H9 (cell line): ENCODE measurements around the gene TENT5A. TPM values are rescaled to one million over a fixed set of nuclear protein-coding genes. Genes with fewer than 3 reads are reported as not detected.

ENCODE experiments used
- DNase-seq: peaks from one replicate; pipeline ENCODE4 v3.0.0-alpha.2; 2017
- H2AFZ ChIP-seq: one replicate; pipeline ENCODE4 v1.6.1; 2013; ENCODE audit warnings: mild to moderate bottlenecking, low read length, control low read depth, moderate library complexity
- H2AK5ac ChIP-seq: 2 replicates; pipeline ENCODE4 v1.6.1; 2013; ENCODE audit warnings: low read length, control low read depth, mixed read lengths; ENCODE audit not compliant: insufficient read length
- H2BK120ac ChIP-seq: one replicate; pipeline ENCODE4 v1.6.1; 2013; ENCODE audit warnings: low read depth, mild to moderate bottlenecking, low read length, control low read depth, inconsistent platforms; ENCODE audit not compliant: poor library complexity, severe bottlenecking
- H2BK12ac ChIP-seq: 2 replicates; pipeline ENCODE4 v1.6.1; 2013; ENCODE audit warnings: low read length, control low read depth, mixed read lengths, low read depth; ENCODE audit not compliant: insufficient read length
- H2BK15ac ChIP-seq: 2 replicates; pipeline ENCODE4 v1.6.1; 2013; ENCODE audit warnings: low read depth, low read length, control low read depth
- H2BK20ac ChIP-seq: one replicate; pipeline ENCODE4 v1.6.1; 2013; ENCODE audit warnings: low read depth, mild to moderate bottlenecking, low read length, control low read depth, inconsistent platforms; ENCODE audit not compliant: poor library complexity, severe bottlenecking
- H2BK5ac ChIP-seq: 2 replicates; pipeline ENCODE4 v1.6.1; 2013; ENCODE audit warnings: low read length, control low read depth, mixed read lengths; ENCODE audit not compliant: insufficient read length
- H3K14ac ChIP-seq: 2 replicates; pipeline ENCODE4 v1.6.1; 2013; ENCODE audit warnings: low read length, control low read depth; ENCODE audit not compliant: insufficient read depth
- H3K18ac ChIP-seq: 2 replicates; pipeline ENCODE4 v1.6.1; 2013; ENCODE audit warnings: low read depth, mild to moderate bottlenecking, mixed read lengths, low read length, control low read depth; ENCODE audit not compliant: insufficient read length
- H3K23ac ChIP-seq: 2 replicates; pipeline ENCODE4 v1.6.1; 2013; ENCODE audit warnings: low read length, control low read depth, mixed read lengths, low read depth; ENCODE audit not compliant: insufficient read length
- H3K23me2 ChIP-seq: 2 replicates; pipeline ENCODE4 v1.6.1; 2013; ENCODE audit warnings: low read depth, mild to moderate bottlenecking, mixed read lengths, low read length, control low read depth; ENCODE audit not compliant: insufficient read length, poor library complexity, severe bottlenecking
- H3K27ac ChIP-seq: 2 replicates; pipeline ENCODE4 v1.5.1; 2013; ENCODE audit warnings: low read length, control low read depth, mixed read lengths, low read depth; ENCODE audit not compliant: insufficient read length
- H3K27me3 ChIP-seq: 2 replicates; pipeline ENCODE4 v1.6.1; 2013; ENCODE audit warnings: low read length, control low read depth, inconsistent platforms; ENCODE audit not compliant: insufficient read depth
- H3K4ac ChIP-seq: 2 replicates; pipeline ENCODE4 v1.6.1; 2013; ENCODE audit warnings: low read depth, mild to moderate bottlenecking, control low read depth, inconsistent platforms, low read length, moderate library complexity
- H3K4me1 ChIP-seq: 2 replicates; pipeline ENCODE4 v1.6.1; 2013; ENCODE audit warnings: low read length, control low read depth, inconsistent platforms; ENCODE audit not compliant: insufficient read depth
- H3K4me2 ChIP-seq: 2 replicates; pipeline ENCODE4 v1.6.1; 2013; ENCODE audit warnings: low read length, control low read depth, mixed read lengths; ENCODE audit not compliant: insufficient read length, insufficient read depth
- H3K56ac ChIP-seq: 2 replicates; pipeline ENCODE4 v1.6.1; 2013; ENCODE audit warnings: low read depth, mild to moderate bottlenecking, mixed read lengths, low read length, control low read depth; ENCODE audit not compliant: insufficient read length
- H3K79me1 ChIP-seq: 2 replicates; pipeline ENCODE4 v1.6.1; 2013; ENCODE audit warnings: low read depth, mild to moderate bottlenecking, moderate library complexity, low read length, control low read depth, inconsistent platforms; ENCODE audit not compliant: insufficient read depth, poor library complexity, severe bottlenecking
- H3K79me2 ChIP-seq: 2 replicates; pipeline ENCODE4 v1.6.1; 2013; ENCODE audit warnings: low read length, control low read depth, inconsistent platforms; ENCODE audit not compliant: insufficient read depth
- H3K9ac ChIP-seq: 2 replicates; pipeline ENCODE4 v1.6.1; 2013; ENCODE audit warnings: low read length, control low read depth, mixed read lengths; ENCODE audit not compliant: insufficient read length; ENCODE audit errors: extremely low read depth
- H3K9me3 ChIP-seq: one replicate; pipeline ENCODE4 v1.6.1; 2013; ENCODE audit warnings: low read depth, low read length, inconsistent platforms; ENCODE audit not compliant: control insufficient read depth
- H3T11ph ChIP-seq: one replicate; pipeline ENCODE4 v1.6.1; 2013; ENCODE audit warnings: mild to moderate bottlenecking, low read length, control low read depth, inconsistent platforms
- H4K20me1 ChIP-seq: one replicate; pipeline ENCODE4 v1.6.1; 2013; ENCODE audit not compliant: control insufficient read depth, insufficient read length, insufficient read depth
- H4K5ac ChIP-seq: 2 replicates; pipeline ENCODE4 v1.6.1; 2013; ENCODE audit warnings: low read depth, mild to moderate bottlenecking, mixed read lengths, low read length, control low read depth; ENCODE audit not compliant: insufficient read length
- H4K8ac ChIP-seq: replicated peaks from 2 replicates; pipeline ENCODE4 v1.6.1; 2013; ENCODE audit warnings: low read length, control low read depth, mixed read lengths, low read depth; ENCODE audit not compliant: insufficient read length
- H4K91ac ChIP-seq: 2 replicates; pipeline ENCODE4 v1.6.1; 2013; ENCODE audit warnings: low read depth, mild to moderate bottlenecking, moderate library complexity, mixed read lengths, low read length, control low read depth; ENCODE audit not compliant: insufficient read length
- H3K27ac Mint-ChIP-seq, 3 experiments: 2 replicates in 2 of 3; 3 replicates in 1 of 3; pipeline ENCODE4 v1.8.0; 2020 to 2021; ENCODE audit warnings: mixed read lengths in 3 of 3, mild to moderate bottlenecking in 1 of 3, moderate library complexity in 1 of 3
- H3K27me3 Mint-ChIP-seq: 2 replicates; pipeline ENCODE4 v1.8.0; 2021; ENCODE audit warnings: low read depth, mild to moderate bottlenecking, moderate library complexity, mixed read lengths
- H3K36me3 Mint-ChIP-seq, 3 experiments: 2 replicates in 2 of 3; 3 replicates in 1 of 3; pipeline ENCODE4 v1.8.0; 2020 to 2021; ENCODE audit warnings: low read depth in 3 of 3, mixed read lengths in 3 of 3; ENCODE audit not compliant: insufficient read depth in 1 of 3
- H3K4me1 Mint-ChIP-seq, 2 experiments: 2 replicates each; pipeline ENCODE4 v1.8.0; 2020; ENCODE audit warnings: mixed read lengths in 2 of 2
- H3K4me3 Mint-ChIP-seq, 2 experiments: 2 replicates in 1 of 2; 3 replicates in 1 of 2; pipeline ENCODE4 v1.8.0; 2020 to 2021; ENCODE audit warnings: mild to moderate bottlenecking in 2 of 2, mixed read lengths in 2 of 2, moderate library complexity in 1 of 2
- H3K9me3 Mint-ChIP-seq, 2 experiments: 2 replicates in 1 of 2; 3 replicates in 1 of 2; pipeline ENCODE4 v1.8.0; 2020; ENCODE audit warnings: mild to moderate bottlenecking in 2 of 2, mixed read lengths in 2 of 2, moderate library complexity in 1 of 2
- WGBS: extraction: QIAGEN DNeasy Blood & Tissue Kit; methylation state at CpG from one replicate; pipeline ENCODE4 v1.1.7; 2013; ENCODE audit warnings: missing lambda C conversion rate, low lambda C conversion rate, mixed read lengths; ENCODE audit not compliant: insufficient read length; ENCODE audit errors: extremely low coverage; 5-methylcytosine and 5-hydroxymethylcytosine counted together
- total RNA-seq: library from RNA; stranded (reverse); gene quantifications from 2 replicates; pipeline ENCODE4 v1.2.1, GENCODE V29; 2021
- TF ChIP-seq, protein P1 (sequence below): fragments of 200-600 bp; sonication (generic); conservative IDR thresholded peaks from 3 replicates; pipeline ENCODE4 v1.8.0; 2021; ENCODE audit warnings: antibody characterized with exemption, mild to moderate bottlenecking

The TENT5A gene
- total RNA-seq, 1 experiment from 2014 or later, result 1.4 TPM

DNA sequence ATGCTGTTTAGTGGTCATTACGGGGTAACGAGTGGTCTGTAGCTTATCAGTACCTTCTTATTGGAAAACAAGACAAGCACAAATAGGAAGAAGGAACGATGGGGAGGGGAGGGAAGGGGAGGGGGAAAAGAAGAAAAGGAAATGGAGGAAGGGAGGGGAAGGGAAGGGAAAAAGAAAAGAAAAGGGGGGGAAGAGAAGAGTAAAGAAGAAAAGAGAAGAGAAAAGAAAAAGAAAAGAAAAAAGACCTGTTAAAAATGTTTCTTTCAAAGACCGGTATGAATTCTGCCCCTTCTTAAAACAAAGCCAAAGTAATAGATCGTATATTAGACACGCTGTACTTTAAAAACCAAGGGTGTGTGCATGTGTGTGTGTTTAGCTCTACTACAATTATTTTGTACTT is 2.4 kb upstream of the TENT5A start:
- H3K23ac ChIP-seq, result no peak overlapping the region
- peaks cover 41% of the 10 kb centered on the region for H3K27me3 Mint-ChIP-seq
- H3K14ac ChIP-seq, result no peak overlapping the region
- H3K4me1 ChIP-seq, result no peaks in the 10 kb centered on the region
- H3K18ac ChIP-seq, result no peak overlapping the region
- H3K9me3 ChIP-seq, result no peaks in the 10 kb centered on the region
- no peak overlapping the region for H4K5ac ChIP-seq
- H3K79me1 ChIP-seq, result no peaks in the 10 kb centered on the region
- H3K56ac ChIP-seq, result no peak overlapping the region
- no peak overlapping the region for H2BK5ac ChIP-seq
- no peaks in the 10 kb centered on the region for H4K20me1 ChIP-seq
- H3T11ph ChIP-seq, result no peak overlapping the region
- no peak overlapping the region for H4K91ac ChIP-seq
- no peak overlapping the region for H2BK12ac ChIP-seq
- H2BK20ac ChIP-seq, result no peak overlapping the region
- no peak overlapping the region for H3K27ac Mint-ChIP-seq
- no CpG with 5 or more reads among the region's 6 CpGs for WGBS
- H2AK5ac ChIP-seq, result no peak overlapping the region
- H4K8ac ChIP-seq, result no peak overlapping the region
- peaks cover 12% of the 10 kb centered on the region for H3K23me2 ChIP-seq
- H3K9ac ChIP-seq, result no peak overlapping the region
- H3K4me2 ChIP-seq, result no peak overlapping the region
- peaks cover 0 to 2% of the 10 kb centered on the region in 2 experiments; a peak in 1 of 5 replicates for H3K9me3 Mint-ChIP-seq
- H2BK15ac ChIP-seq, result no peak overlapping the region
- peaks cover 9% of the 10 kb centered on the region for H3K27me3 ChIP-seq
- H3K79me2 ChIP-seq, result no peaks in the 10 kb centered on the region
- H3K4ac ChIP-seq, result no peak overlapping the region
- H3K4me1 Mint-ChIP-seq, result peaks cover 31% of the 10 kb centered on the region in 2 experiments
- no peak overlapping the region for H2BK120ac ChIP-seq
- H3K36me3 Mint-ChIP-seq, result peaks cover 0 to 3% (median 0%) of the 10 kb centered on the region in 3 experiments; a peak in 2 of 7 replicates
- no peak overlapping the region for H3K4me3 Mint-ChIP-seq
- DNase-seq, result no peak
- H3K27ac ChIP-seq, result no peak overlapping the region
- TF ChIP-seq, protein P1, sequence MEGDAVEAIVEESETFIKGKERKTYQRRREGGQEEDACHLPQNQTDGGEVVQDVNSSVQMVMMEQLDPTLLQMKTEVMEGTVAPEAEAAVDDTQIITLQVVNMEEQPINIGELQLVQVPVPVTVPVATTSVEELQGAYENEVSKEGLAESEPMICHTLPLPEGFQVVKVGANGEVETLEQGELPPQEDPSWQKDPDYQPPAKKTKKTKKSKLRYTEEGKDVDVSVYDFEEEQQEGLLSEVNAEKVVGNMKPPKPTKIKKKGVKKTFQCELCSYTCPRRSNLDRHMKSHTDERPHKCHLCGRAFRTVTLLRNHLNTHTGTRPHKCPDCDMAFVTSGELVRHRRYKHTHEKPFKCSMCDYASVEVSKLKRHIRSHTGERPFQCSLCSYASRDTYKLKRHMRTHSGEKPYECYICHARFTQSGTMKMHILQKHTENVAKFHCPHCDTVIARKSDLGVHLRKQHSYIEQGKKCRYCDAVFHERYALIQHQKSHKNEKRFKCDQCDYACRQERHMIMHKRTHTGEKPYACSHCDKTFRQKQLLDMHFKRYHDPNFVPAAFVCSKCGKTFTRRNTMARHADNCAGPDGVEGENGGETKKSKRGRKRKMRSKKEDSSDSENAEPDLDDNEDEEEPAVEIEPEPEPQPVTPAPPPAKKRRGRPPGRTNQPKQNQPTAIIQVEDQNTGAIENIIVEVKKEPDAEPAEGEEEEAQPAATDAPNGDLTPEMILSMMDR, result no peak
- no peak overlapping the region for H2AFZ ChIP-seq
